HFF-Myc (cell line): Measurements from ENCODE around the gene TTC39C.
A peak's percentile ranks its signal among the peaks of the same experiment; 100 is the strongest.

ENCODE experiments used
- DNase-seq: peaks from one replicate; pipeline ENCODE4 v3.0.0-alpha.2; 2011; ENCODE audit warnings: low read depth; ENCODE audit errors: extremely low read depth
- H3K4me3 ChIP-seq: replicated peaks from 2 replicates; pipeline ENCODE4 v1.5.1; 2011; ENCODE audit warnings: low read depth, mild to moderate bottlenecking, control low read depth, low read length
- CTCF ChIP-seq: IDR thresholded peaks from 2 replicates; pipeline ENCODE4 v1.5.1; 2012; ENCODE audit warnings: mild to moderate bottlenecking, low read depth, low read length, control low read depth; ENCODE audit errors: missing control alignments

TTC39C gene

DNA sequence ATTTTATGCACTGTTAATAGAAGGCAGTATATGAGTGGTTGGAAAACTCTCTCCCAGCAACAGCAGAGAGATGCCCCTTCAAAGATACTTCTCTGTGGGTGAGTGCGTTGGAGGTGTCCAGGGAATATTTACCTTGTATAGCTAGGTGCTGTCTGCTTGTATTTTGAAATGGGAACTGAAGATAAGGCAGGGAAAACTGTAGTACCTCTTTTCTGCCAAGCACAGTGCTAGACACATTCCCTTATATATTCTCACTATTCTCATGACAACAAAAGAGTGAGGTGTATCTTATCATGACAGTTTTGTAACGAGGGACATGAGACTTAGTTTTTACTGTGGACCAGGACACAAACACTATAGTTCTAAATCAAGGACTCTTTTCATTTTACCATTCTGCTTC lies 2.1 kb downstream of the TTC39C start:
- DNase-seq, result no peak
- peak overlapping the region; percentile 76 for H3K4me3 ChIP-seq
- no peak for TF ChIP-seq CTCF

- no peak for TF ChIP-seq CTCF
- no peak overlapping the region for H3K4me3 ChIP-seq
- DNase-seq, result no peak
Observed at GRCh38 chr18:24018299-24018886, 3.8 kb downstream of the TTC39C start.

DNA sequence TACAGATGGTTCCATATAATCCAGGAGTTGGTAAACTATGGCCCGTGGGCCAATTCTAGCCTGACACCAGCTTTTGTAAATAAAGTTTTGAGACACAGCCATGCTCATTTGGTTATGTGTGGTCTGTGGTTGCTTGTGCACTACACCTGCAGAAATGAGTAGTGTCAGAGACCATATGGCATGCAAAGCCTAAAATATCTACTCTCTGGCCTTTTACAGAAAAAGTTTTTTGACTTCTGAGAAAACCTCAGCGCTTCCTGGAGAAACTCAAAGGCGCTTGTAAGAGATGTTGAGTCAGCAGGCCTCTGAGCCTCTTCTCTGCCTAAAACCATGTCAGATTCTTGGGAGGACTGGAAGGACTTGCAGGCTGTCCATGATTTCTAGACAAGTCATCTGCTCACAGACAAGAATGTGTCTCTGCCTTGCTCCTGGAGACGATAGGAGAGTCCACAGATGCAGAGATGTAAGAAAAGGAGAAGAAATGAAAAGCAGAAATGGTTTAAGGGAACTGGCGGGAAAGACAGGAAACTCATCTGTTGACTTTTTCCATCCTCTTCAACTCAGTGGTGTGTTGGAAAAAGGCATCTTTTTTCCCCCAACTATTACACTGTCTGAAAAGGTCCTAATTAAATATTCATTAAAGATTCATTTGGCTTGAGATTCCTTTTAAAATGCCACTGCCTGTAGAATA lies 5.2 kb downstream of the TTC39C start:
- TF ChIP-seq CTCF, result no peak
- no peak for DNase-seq

GRCh38 chr18:24021505-24021904 lies 7.0 kb downstream of the TTC39C start:
- no peak for DNase-seq
- H3K4me3 ChIP-seq, result no peak overlapping the region
- no peak for TF ChIP-seq CTCF

More for the DNA sequence above, 5.2 kb downstream of the TTC39C start:
- H3K4me3 ChIP-seq, result no peak overlapping the region

DNA sequence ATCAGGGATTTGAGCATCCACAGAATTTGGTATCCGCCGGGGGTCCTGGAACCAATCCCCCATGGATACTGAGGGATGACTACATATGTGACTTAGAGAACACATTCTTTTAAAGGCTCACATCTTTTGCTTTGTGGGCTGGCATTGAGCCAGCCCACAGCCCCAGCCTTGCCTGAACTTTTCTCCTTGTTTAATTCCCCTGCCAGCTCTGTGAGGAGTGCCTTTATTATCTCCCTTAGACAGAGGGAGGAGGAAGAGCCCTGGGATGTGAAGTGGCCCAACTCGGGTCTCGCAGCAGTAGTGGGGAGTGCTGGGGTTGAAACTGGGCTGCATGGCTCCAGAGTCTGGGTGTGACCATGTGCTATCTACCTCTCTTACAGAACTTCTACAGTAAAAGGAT lies 7.6 kb downstream of the TTC39C start:
- no peak for DNase-seq
- TF ChIP-seq CTCF, result no peak
- no peak overlapping the region for H3K4me3 ChIP-seq

DNA sequence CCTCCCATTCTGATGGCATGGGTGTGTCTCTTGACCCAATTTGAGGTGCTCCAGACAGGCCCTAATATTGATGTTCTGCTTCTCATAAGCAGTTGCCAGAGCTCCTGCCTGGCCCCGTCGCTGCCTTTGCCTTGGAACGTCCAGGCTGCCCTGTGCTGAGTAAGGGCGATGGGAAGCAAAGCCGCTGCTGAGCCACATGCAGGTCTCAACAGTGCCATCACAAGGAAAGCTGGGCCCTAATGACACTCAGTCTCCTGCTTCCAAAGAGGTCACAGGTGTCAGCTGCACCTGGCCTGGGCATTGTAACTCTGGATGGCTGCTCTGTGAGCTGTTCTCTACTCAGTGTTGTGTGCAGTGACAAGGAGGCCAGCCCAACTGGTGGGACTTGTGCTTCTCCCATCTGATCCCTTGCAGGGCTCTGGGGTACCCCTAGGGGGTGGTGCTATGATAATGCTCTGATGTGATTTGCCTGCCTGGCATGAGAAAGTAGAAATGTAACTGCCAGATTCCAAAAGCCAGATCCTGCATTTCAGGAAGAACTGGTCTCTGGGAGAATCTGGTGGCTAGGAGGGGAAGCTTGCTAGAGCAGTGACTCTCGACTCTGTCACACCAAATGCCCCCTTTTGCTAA lies 8.7 kb downstream of the TTC39C start:
- no peak for DNase-seq
- H3K4me3 ChIP-seq, result no peak overlapping the region
- peak; percentile 20 for TF ChIP-seq CTCF

GRCh38 chr18:24024425-24024824 lies 9.9 kb downstream of the TTC39C start:
- H3K4me3 ChIP-seq, result no peak overlapping the region
- DNase-seq, result no peak
- no peak for TF ChIP-seq CTCF
